Measurements from ENCODE around the gene ELOVL4.

Gene ELOVL4

GRCh38 chr6:79922018-79922417 lies 25.3 kb downstream of the ELOVL4 start:
- no peak for DNase-seq (ENCODE audit: low read depth)
- no peak overlapping the region for H3K4me3 ChIP-seq (ENCODE audit: low read depth, low read length)
- TF ChIP-seq, protein P1, sequence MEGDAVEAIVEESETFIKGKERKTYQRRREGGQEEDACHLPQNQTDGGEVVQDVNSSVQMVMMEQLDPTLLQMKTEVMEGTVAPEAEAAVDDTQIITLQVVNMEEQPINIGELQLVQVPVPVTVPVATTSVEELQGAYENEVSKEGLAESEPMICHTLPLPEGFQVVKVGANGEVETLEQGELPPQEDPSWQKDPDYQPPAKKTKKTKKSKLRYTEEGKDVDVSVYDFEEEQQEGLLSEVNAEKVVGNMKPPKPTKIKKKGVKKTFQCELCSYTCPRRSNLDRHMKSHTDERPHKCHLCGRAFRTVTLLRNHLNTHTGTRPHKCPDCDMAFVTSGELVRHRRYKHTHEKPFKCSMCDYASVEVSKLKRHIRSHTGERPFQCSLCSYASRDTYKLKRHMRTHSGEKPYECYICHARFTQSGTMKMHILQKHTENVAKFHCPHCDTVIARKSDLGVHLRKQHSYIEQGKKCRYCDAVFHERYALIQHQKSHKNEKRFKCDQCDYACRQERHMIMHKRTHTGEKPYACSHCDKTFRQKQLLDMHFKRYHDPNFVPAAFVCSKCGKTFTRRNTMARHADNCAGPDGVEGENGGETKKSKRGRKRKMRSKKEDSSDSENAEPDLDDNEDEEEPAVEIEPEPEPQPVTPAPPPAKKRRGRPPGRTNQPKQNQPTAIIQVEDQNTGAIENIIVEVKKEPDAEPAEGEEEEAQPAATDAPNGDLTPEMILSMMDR (IDR thresholded peaks at IDR 0.05; ENCODE audit: control insufficient read depth, extremely low read depth, insufficient read depth): no peak

GRCh38 chr6:79913369-79913768 lies 34.0 kb downstream of the ELOVL4 start:
- TF ChIP-seq, protein P1 (IDR thresholded peaks at IDR 0.05; ENCODE audit: control insufficient read depth, extremely low read depth, insufficient read depth): no peak
- H3K4me3 ChIP-seq (ENCODE audit: low read depth, low read length): no peak overlapping the region
- peak; percentile 52 for DNase-seq (ENCODE audit: low read depth)

GRCh38 chr6:79911992-79912391 lies 35.4 kb downstream of the ELOVL4 start:
- no peak overlapping the region for H3K4me3 ChIP-seq (ENCODE audit: low read depth, low read length)
- no peak for DNase-seq (ENCODE audit: low read depth)
- TF ChIP-seq, protein P1 (IDR thresholded peaks at IDR 0.05; ENCODE audit: control insufficient read depth, extremely low read depth, insufficient read depth): no peak

DNA sequence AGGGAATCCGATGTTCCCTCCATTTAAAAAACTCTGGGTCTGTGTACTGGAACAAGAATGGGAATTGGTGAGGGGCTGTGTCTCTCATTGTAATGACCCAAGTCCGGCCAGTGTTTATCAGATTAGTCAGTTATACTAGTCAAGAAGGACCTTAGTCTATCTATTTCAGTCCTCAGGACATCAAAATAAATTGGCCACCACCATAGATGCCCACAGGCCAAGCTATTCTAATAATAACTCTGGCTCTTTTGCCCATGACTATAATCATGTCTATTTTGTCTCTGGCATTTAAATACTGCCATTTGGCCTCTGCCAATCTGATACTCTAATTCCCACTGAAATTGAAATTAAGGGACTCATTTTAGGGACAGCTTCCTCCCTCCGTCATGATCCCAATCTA lies 37.8 kb downstream of the ELOVL4 start:
- DNase-seq (ENCODE audit: low read depth): no peak
- H3K4me3 ChIP-seq (ENCODE audit: low read depth, low read length): no peak overlapping the region
- TF ChIP-seq, protein P1 (IDR thresholded peaks at IDR 0.05; ENCODE audit: control insufficient read depth, extremely low read depth, insufficient read depth): no peak

- DNase-seq (ENCODE audit: low read depth): no peak
- no peak overlapping the region for H3K4me3 ChIP-seq (ENCODE audit: low read depth, low read length)
- TF ChIP-seq, protein P1 (IDR thresholded peaks at IDR 0.05; ENCODE audit: control insufficient read depth, extremely low read depth, insufficient read depth): no peak
Measured at GRCh38 chr6:79902046-79902445, 45.3 kb downstream of the ELOVL4 start.

DNA sequence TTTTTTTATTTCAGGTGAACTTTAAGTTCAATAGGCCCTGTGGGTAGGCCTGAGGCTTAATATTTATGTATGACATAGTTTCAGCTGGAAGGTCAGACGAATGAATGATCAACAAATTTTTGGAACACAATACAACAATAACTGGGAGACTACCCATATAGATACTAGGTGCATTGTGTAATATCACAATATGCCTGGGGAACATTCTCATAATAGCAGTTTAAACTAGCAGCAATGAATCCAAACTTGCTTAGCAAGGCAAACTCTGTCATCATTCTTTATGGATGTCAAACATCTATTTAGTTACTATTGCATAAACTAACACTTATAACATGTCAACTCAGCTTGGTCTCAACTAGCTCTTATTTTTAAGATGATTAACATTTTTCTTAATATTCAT lies 49.3 kb downstream of the ELOVL4 start:
- DNase-seq (ENCODE audit: low read depth): no peak
- TF ChIP-seq, protein P1 (IDR thresholded peaks at IDR 0.05; ENCODE audit: control insufficient read depth, extremely low read depth, insufficient read depth): no peak
- no peak overlapping the region for H3K4me3 ChIP-seq (ENCODE audit: low read depth, low read length)

DNA sequence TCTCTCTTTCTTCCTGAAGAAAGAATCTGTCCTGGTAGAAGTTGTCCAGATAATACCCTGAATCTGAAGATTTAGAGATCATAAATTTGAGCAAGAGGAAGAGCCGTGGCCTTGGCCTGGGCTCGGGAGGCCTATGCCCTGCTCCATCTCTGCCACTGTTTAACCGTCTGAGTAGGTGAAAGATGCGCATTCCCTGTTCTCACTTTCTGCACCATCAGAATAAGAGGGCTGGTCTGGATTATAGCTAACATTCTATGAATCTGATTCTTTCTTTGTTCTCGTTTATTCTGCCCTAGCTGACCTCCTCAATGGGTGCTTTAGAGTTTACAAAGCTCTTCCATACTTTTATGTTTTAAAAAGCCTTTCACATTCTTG lies 51.3 kb downstream of the ELOVL4 start:
- no peak for DNase-seq (ENCODE audit: low read depth)
- TF ChIP-seq, protein P1 (IDR thresholded peaks at IDR 0.05; ENCODE audit: control insufficient read depth, extremely low read depth, insufficient read depth): no peak
- H3K4me3 ChIP-seq (ENCODE audit: low read depth, low read length): no peak overlapping the region
